HG03571 (cell line): ENCODE results near the gene C1orf232.

Source experiments
- ATAC-seq: cut with Tn5 transposase; IDR thresholded peaks from one replicate; pipeline ENCODE4 v1.9.1; 2021; ENCODE audit not compliant: unreplicated experiment

The C1orf232 gene

DNA sequence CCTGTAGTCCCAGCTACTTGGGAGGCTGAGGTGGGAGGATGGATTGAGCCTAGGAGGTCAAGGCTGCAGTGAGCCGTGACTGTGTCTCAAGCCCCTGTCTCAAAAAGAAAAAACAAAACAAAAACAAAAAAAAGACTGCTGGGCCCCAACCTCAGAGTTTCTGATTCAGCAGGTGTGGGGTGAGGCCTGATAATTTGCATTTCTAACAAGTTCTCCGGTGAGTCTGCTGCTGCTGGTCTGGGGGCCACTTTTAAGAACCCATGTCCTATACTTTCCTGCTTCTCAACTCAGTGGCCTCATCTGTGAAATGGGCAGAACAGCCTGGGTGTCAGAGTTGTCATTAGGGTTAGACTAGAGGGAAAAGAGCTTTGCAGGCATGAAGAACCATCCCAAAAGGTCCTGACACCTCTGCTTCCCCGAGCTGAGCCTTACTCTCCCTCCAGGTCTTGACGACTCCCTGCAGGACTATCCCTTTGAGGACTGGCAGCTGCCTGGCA, 11.3 kb upstream of the C1orf232 start:
- ATAC-seq, result no peak

- no peak for ATAC-seq
These were observed 8.5 kb upstream of the C1orf232 start, which contains the start of gene CNKSR1 for GRCh38 chr1:26177182-26177684. TSS of gene CNKSR1 (plus strand) at chr1:26177491. CDS start at chr1:26177548, 57 bp downstream.

DNA sequence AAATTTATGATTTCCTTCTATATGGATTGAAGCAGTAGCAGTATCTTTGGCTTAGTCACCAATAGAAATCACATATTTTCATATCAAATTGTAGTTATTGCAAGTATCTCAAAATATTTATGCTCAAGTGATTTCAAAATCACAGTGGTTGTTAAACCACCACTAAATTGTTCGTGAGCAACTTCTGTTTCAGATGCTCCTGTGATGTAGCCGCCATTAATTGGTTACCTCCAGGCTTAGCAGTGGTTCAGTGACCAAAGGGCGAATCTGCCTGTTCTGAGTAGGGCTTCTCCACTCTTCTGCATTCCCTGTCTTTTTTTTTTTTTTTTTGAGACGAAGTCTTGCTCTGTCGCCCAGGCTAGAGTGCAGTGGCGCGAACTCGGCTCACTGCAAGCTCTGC, 6.6 kb upstream of the C1orf232 start:
- ATAC-seq, result no peak

- no peak for ATAC-seq
These were observed 2.6 kb upstream of the C1orf232 start, which contains the start of gene ZNF593OS for GRCh38 chr1:26171084-26172072. TSS of gene ZNF593OS (minus strand) at chr1:26171832. CDS start at chr1:26171661, 171 bp downstream.

DNA sequence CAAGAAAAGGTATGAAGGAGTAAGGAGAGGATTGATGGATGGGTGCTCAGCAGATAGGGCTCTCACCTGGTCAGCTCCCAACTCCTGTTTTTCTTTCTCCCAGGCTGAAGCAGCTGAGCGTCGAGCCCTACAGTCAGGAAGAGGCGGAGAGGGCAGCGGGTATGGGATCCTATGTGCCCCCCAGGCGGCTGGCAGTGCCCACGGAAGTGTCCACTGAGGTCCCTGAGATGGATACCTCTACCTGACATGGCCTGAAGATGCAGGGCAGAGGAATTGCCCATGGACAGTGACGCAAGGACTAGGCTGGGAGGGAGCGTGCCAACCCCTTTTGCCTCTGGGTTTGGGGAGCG, 1.7 kb upstream of the C1orf232 start:
- ATAC-seq, result no peak

DNA sequence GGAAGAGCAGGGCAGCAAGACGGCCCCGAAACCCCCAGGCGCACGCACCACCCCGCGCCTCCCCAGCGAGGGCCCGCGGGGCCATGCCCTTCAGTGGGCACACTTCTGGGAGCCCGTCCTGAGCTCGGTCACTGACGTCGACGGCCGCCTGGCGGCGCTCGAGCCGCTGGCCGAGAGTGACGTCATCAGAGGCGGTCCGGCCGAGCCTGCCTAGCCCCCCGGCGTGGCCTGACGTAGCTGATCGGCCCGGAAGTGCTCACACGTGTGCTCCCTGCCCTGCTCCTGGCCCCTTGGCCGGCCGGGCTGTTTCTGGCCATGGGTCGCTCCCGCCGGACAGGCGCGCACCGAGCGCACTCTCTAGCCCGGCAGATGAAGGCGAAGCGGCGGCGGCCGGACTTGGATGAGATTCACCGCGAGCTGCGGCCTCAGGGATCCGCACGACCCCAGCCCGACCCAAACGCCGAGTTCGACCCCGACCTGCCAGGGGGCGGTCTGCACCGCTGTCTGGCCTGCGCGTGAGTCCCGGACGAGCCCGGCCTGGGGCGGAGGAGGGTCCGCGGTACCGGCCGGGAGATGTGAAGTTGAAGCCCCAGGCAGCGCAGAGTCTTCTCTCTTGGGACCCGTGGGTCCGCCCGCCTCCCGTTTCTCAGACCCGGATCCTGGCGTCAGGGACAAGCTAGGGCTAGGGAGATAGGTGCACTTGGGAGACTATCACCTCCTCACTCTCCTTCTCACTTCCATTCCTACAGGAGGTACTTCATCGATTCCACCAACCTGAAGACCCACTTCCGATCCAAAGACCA, 1.1 kb upstream of the C1orf232 start, which contains the start of gene ZNF593:
Gene ZNF593 (plus strand): TSS at position 240 of the 803 bp plus-strand sequence. CDS start 76 bp downstream, at position 316.
- peak; percentile 84 for ATAC-seq

GRCh38 chr1:26169198-26169554, 413 bp upstream of the C1orf232 start:
- ATAC-seq, result no peak

DNA sequence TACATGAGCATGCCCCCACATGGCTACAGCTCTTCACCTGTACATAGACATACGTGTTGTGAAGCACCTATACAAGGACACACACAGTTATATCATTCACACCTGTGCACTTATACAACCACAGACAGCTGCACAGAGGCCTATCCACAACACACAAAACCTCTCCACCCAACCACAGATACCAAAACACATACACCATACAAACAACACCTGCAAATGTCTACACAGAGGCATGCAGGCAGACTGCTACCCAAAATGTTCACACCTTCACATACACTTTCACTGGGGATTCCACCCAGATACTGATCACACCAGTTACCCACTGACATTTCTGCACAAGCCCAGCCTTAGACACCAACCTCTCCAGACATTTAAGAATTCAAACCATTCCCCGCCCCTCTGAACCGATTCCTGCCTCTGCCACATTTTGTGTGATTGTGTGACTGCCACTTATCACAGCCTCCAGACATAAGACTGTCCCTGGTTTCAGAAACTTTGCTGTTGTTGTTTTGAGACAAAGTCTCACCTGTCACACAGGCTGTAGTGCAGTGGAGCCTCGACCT, 2.0 kb downstream of the C1orf232 start:
- ATAC-seq, result no peak

DNA sequence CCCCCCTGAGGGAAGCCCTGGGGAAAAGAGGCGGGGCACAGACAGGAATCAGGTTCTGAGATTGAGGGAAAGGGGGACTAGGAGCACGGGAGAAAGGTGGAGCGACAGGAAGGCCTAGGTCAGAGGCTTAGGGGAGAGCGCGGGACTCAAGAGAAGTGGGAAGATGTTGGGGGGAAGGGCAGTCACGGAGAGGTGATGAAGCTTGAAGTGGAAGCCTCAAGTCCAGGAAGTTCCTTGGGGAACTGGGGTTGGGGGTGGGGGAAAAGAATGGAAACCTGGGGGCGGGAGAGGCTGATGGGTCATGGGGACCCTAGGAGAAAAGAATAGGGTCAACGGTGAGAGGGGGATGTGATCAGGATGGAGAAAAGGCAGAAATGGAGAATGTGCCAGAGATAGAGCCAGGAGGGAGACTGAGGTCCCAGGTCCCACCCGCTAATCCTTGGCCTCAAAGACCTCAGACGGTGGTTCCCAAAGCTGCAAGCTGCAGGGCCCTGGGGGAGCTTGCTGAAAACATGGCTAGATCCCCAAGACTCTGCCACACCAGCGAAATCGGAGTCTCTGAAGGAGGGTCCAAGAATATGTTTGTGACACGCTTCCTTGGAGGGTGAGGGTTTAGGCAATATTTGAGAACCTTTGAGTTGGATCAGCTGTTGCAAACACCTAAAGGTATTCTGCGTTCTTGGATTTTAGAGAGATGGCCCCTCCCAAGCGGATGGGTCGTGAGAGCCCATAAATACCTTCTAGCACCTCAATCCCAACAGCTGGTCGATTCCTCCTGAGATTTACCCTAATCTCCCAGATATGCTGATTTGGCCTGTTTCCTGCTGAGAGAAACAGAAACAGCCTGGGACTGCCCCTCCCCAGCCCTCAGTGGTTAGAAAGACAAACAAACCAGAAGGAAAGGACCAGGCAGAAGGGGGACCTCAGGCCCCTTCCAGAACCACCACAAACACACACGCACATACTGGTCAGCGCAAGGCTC, 3.6 kb downstream of the C1orf232 start:
- ATAC-seq, result no peak

GRCh38 chr1:26164036-26164860, 4.5 kb downstream of the C1orf232 start:
- ATAC-seq, result no peak

- no peak for ATAC-seq
These were observed 5.1 kb downstream of the C1orf232 start for GRCh38 chr1:26163684-26164035.

- ATAC-seq, result no peak
These were observed 6.5 kb downstream of the C1orf232 start for GRCh38 chr1:26162220-26162709.

- no peak for ATAC-seq
These were observed 7.1 kb downstream of the C1orf232 start for GRCh38 chr1:26161415-26162219.

DNA sequence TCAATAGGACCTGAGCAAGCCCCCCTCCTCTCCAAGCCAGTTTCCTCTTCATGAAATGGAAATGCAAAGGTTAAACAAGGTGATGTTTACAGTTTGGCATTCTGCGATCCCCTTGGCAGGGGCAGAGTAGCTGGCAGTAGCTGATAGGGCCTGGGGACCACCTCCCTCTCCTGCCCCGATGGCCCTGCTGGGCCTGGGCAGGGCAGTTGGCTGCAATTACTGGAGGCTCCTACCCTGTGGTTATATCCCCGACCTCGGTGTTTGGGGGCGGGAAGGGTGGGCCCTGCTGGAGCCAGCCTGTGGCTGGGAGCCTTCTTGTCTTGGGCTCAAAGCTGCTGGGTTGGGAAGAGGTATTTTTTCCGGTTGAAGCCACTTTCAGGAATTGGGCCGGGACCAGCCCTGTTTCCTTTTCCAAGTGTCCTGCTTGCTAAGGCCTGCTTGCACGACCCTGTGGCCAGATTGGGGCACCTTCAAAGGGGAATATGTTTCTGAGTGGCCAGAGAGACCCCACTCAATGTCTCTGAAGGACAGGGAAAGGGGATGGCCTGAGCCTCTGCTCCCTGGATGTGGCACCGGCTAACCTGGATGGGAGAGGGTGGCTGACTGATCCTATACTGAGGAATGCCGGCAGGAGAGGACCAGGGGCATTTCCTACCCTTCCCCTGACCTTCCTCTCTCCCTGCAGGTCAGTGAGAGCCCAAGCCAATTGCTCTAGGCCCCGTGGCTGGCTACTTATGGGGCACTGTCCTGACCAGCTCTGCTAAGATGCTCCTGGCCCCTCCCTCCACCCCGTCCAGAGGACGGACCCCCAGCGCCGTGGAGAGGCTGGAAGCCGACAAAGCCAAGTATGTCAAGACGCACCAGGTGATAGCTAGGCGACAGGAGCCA, 8.0 kb downstream of the C1orf232 start:
- no peak for ATAC-seq

DNA sequence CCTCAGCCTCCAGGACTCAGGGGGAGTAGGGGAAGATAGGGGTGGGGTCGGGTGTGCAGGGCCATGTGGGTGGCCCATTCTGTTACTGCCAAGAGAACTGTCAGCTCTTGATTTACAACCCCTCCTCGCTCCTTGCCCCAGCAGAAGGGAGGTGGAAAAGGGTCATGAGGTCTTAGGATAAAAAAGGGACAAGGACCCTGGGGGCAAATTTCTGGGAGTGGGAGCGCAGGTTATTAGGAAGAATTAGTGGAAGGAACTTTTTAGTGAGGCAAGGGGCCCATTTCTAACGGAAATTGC, 9.1 kb downstream of the C1orf232 start:
- no peak for ATAC-seq

GRCh38 chr1:26158908-26159742, 9.6 kb downstream of the C1orf232 start, which contains the start of gene FAM110D:
TSS of gene FAM110D (plus strand) at chr1:26159079. CDS start at chr1:26161292, 2,213 bp downstream.
- ATAC-seq, result no peak
